ENCODE results near the gene HACD3.
A peak's percentile ranks its signal among the peaks of the same experiment; 100 is the strongest.

Gene HACD3

DNA sequence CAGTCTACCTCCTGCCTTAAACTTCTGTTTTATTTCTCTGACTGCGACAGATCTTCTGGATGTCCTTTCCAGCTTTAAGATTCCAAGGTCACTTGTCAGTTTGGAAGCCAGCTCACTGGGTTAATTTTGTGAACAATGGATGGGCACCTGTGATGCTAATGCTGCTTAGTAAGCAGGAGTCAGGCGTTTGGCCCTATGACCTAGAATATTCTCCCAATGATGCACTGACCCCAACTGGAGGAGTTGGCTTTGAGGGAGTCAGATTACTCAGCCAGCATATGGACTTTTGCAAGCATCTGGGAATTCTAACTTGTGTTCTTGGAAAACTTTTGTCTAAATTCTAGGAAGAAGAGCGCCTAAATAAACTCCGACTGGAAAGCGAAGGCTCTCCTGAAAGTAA is 28.1 kb downstream of the HACD3 start:
- Mint-ChIP-seq H3K27ac (no peak overlapping the region), H3K27me3 (no peaks in the 10 kb centered on the region), H3K4me3 (no peak overlapping the region), H3K9me3 (no peaks in the 10 kb centered on the region), H3K36me3 (ENCODE audit: insufficient read depth) (peaks cover 49% of the 10 kb centered on the region), H3K4me1 (ENCODE audit: low read depth in 2 of 2) (no peaks in the 10 kb centered on the region)
- no peak for DNase-seq
- ATAC-seq (replicated peaks): no peak

- ATAC-seq (replicated peaks) (no peak), DNase-seq (no peak)
- Mint-ChIP-seq H3K27ac (no peak overlapping the region), H3K27me3 (no peaks in the 10 kb centered on the region), H3K9me3 (no peaks in the 10 kb centered on the region), H3K36me3 (ENCODE audit: insufficient read depth) (peaks cover 48% of the 10 kb centered on the region), H3K4me1 (ENCODE audit: low read depth in 2 of 2) (no peaks in the 10 kb centered on the region), H3K4me3 (no peak overlapping the region)
These were observed 28.9 kb downstream of the HACD3 start for GRCh38 chr15:65558997-65559760.

DNA sequence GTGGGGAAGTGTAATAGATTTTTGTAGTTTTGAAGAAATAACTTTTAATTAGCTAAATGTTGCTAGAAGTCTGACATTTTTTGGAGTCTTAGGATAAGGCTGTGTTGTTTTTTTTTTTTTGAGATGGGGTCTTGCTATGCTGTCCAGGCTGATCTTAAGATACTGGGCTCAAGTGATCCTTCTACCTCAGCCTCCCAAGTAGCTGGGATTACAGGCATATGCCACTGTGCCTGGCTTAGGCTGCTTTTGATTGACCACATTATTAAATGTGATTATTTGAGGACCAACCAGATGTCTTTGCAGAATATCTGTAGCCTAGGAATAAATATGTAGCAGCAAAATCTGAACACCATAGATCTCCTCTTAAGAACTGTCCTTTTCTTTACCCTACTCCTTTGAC is 29.7 kb downstream of the HACD3 start:
- no peak for ATAC-seq (replicated peaks)
- peak overlapping the region in 1 of 2 donors; percentile 13 for H3K27ac Mint-ChIP-seq
- H3K4me3 Mint-ChIP-seq: no peak overlapping the region
- peaks cover 42% of the 10 kb centered on the region for H3K36me3 Mint-ChIP-seq (ENCODE audit: insufficient read depth)
- DNase-seq: no peak
- no peaks in the 10 kb centered on the region for H3K27me3 Mint-ChIP-seq
- no peaks in the 10 kb centered on the region for H3K4me1 Mint-ChIP-seq (ENCODE audit: low read depth in 2 of 2)
- H3K9me3 Mint-ChIP-seq: no peaks in the 10 kb centered on the region

- Mint-ChIP-seq H3K4me3 (no peak overlapping the region), H3K27me3 (no peaks in the 10 kb centered on the region), H3K9me3 (peaks cover 0 to 1% of the 10 kb centered on the region in 2 donors), H3K27ac (no peak overlapping the region), H3K36me3 (ENCODE audit: insufficient read depth) (peaks cover 37% of the 10 kb centered on the region), H3K4me1 (ENCODE audit: low read depth in 2 of 2) (no peaks in the 10 kb centered on the region)
- ATAC-seq (replicated peaks): no peak
- DNase-seq: no peak
These were observed 31.7 kb downstream of the HACD3 start for GRCh38 chr15:65561934-65562333.

- DNase-seq (no peak), ATAC-seq (replicated peaks) (no peak)
- Mint-ChIP-seq H3K9me3 (peaks cover 0 to 1% of the 10 kb centered on the region in 2 donors), H3K4me1 (ENCODE audit: low read depth in 2 of 2) (no peaks in the 10 kb centered on the region), H3K36me3 (ENCODE audit: insufficient read depth) (peaks cover 40% of the 10 kb centered on the region), H3K27me3 (no peaks in the 10 kb centered on the region), H3K4me3 (no peak overlapping the region), H3K27ac (no peak overlapping the region)
These were observed 39.5 kb downstream of the HACD3 start for GRCh38 chr15:65569728-65570127.

DNA sequence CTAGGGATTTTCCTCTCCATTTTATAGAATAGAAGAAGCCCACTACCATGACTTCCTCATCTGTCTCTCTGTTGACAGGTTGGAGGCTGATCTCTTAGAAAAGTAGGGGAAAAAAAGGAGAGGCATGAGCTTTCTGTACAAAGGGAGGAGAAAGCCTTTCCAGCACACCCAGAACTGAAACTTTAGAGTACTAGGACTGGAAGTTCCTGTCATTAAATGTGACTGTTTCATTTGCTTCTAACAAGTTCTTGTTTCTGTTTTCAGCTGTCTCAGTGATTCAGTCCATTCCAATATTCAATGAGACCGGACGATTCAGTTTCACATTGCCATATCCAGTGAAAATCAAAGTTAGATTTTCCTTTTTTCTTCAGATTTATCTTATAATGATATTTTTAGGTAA is 41.7 kb downstream of the HACD3 start:
- Mint-ChIP-seq H3K4me1 (ENCODE audit: low read depth in 2 of 2) (no peaks in the 10 kb centered on the region), H3K27ac (no peak overlapping the region), H3K9me3 (no peaks in the 10 kb centered on the region), H3K36me3 (ENCODE audit: insufficient read depth) (peaks cover 37% of the 10 kb centered on the region), H3K27me3 (no peaks in the 10 kb centered on the region), H3K4me3 (no peak overlapping the region)
- DNase-seq (no peak), ATAC-seq (replicated peaks) (no peak)

GRCh38 chr15:65576664-65577063 is 46.4 kb downstream of the HACD3 start:
- peak overlapping the region in 1 of 2 donors; percentile 75 for H3K27ac Mint-ChIP-seq
- no peak overlapping the region for H3K4me3 Mint-ChIP-seq
- no peaks in the 10 kb centered on the region for H3K9me3 Mint-ChIP-seq
- peaks cover 22% of the 10 kb centered on the region for H3K36me3 Mint-ChIP-seq (ENCODE audit: insufficient read depth)
- DNase-seq (no peak), ATAC-seq (replicated peaks) (no peak)
- H3K4me1 Mint-ChIP-seq (ENCODE audit: low read depth in 2 of 2): peaks cover 0 to 3% of the 10 kb centered on the region in 2 donors
- H3K27me3 Mint-ChIP-seq: no peaks in the 10 kb centered on the region

- ATAC-seq (replicated peaks) (no peak), DNase-seq (no peak)
- peak overlapping the region in 1 of 2 donors; percentile 75 for H3K27ac Mint-ChIP-seq
- no peak overlapping the region for H3K4me3 Mint-ChIP-seq
- peaks cover 26% of the 10 kb centered on the region for H3K36me3 Mint-ChIP-seq (ENCODE audit: insufficient read depth)
- no peaks in the 10 kb centered on the region for H3K27me3 Mint-ChIP-seq
- H3K9me3 Mint-ChIP-seq: no peaks in the 10 kb centered on the region
- H3K4me1 Mint-ChIP-seq (ENCODE audit: low read depth in 2 of 2): peaks cover 3 to 5% of the 10 kb centered on the region in 2 donors
These were observed 47.1 kb downstream of the HACD3 start for GRCh38 chr15:65577129-65577996.

- DNase-seq (no peak), ATAC-seq (replicated peaks) (no peak)
- Mint-ChIP-seq H3K27ac (peak overlapping the region; percentile 20 to 49), H3K4me1 (ENCODE audit: low read depth in 2 of 2) (peaks cover 8 to 19% of the 10 kb centered on the region in 2 donors), H3K27me3 (no peaks in the 10 kb centered on the region), H3K4me3 (no peak overlapping the region), H3K9me3 (no peaks in the 10 kb centered on the region), H3K36me3 (ENCODE audit: insufficient read depth) (peaks cover 36% of the 10 kb centered on the region)
These were observed 48.9 kb downstream of the HACD3 start for GRCh38 chr15:65578904-65579728.

- DNase-seq (no peak), ATAC-seq (replicated peaks) (no peak)
- Mint-ChIP-seq H3K4me1 (ENCODE audit: low read depth in 2 of 2) (peaks cover 9 to 24% of the 10 kb centered on the region in 2 donors), H3K4me3 (no peak overlapping the region), H3K9me3 (no peaks in the 10 kb centered on the region), H3K27ac (peak overlapping the region; percentile 20 to 49), H3K27me3 (no peaks in the 10 kb centered on the region), H3K36me3 (ENCODE audit: insufficient read depth) (peaks cover 33% of the 10 kb centered on the region)
These were observed 49.5 kb downstream of the HACD3 start for GRCh38 chr15:65579762-65580161.

- Mint-ChIP-seq H3K27ac (no peak overlapping the region), H3K4me1 (ENCODE audit: low read depth in 2 of 2) (peaks cover 9 to 24% of the 10 kb centered on the region in 2 donors), H3K9me3 (no peaks in the 10 kb centered on the region), H3K4me3 (no peak overlapping the region), H3K36me3 (ENCODE audit: insufficient read depth) (peaks cover 31% of the 10 kb centered on the region), H3K27me3 (no peaks in the 10 kb centered on the region)
- no peak for DNase-seq
- no peak for ATAC-seq (replicated peaks)
These were observed 50.0 kb downstream of the HACD3 start for GRCh38 chr15:65580287-65580686.

GRCh38 chr15:65583701-65584100 is 53.4 kb downstream of the HACD3 start:
- H3K27me3 Mint-ChIP-seq: no peaks in the 10 kb centered on the region
- H3K4me1 Mint-ChIP-seq (ENCODE audit: low read depth in 2 of 2): peaks cover 9 to 30% of the 10 kb centered on the region in 2 donors
- H3K9me3 Mint-ChIP-seq: no peaks in the 10 kb centered on the region
- peak overlapping the region in 1 of 2 donors; percentile 36 for H3K4me3 Mint-ChIP-seq
- ATAC-seq (replicated peaks) (peak; percentile 98), DNase-seq (peak; percentile 36 to 44 (median 37))
- H3K27ac Mint-ChIP-seq: peak overlapping the region; percentile 85 to 91
- peaks cover 29% of the 10 kb centered on the region for H3K36me3 Mint-ChIP-seq (ENCODE audit: insufficient read depth)

GRCh38 chr15:65584241-65584640 is 54.0 kb downstream of the HACD3 start:
- no peak for ATAC-seq (replicated peaks)
- no peaks in the 10 kb centered on the region for H3K9me3 Mint-ChIP-seq
- H3K27ac Mint-ChIP-seq: peak overlapping the region; percentile 85 to 91
- no peak for DNase-seq
- H3K4me1 Mint-ChIP-seq (ENCODE audit: low read depth in 2 of 2): peaks cover 9 to 30% of the 10 kb centered on the region in 2 donors
- H3K36me3 Mint-ChIP-seq (ENCODE audit: insufficient read depth): peaks cover 29% of the 10 kb centered on the region
- peak overlapping the region in 1 of 2 donors; percentile 40 for H3K4me3 Mint-ChIP-seq
- H3K27me3 Mint-ChIP-seq: no peaks in the 10 kb centered on the region
